Measurements from ENCODE around the gene GSDME.
"Not testable (repeated sequence)": the region's sequence is repeated elsewhere in the genome, so short reads cannot be mapped to it uniquely, and the experiment has no call there.

GSDME gene

DNA sequence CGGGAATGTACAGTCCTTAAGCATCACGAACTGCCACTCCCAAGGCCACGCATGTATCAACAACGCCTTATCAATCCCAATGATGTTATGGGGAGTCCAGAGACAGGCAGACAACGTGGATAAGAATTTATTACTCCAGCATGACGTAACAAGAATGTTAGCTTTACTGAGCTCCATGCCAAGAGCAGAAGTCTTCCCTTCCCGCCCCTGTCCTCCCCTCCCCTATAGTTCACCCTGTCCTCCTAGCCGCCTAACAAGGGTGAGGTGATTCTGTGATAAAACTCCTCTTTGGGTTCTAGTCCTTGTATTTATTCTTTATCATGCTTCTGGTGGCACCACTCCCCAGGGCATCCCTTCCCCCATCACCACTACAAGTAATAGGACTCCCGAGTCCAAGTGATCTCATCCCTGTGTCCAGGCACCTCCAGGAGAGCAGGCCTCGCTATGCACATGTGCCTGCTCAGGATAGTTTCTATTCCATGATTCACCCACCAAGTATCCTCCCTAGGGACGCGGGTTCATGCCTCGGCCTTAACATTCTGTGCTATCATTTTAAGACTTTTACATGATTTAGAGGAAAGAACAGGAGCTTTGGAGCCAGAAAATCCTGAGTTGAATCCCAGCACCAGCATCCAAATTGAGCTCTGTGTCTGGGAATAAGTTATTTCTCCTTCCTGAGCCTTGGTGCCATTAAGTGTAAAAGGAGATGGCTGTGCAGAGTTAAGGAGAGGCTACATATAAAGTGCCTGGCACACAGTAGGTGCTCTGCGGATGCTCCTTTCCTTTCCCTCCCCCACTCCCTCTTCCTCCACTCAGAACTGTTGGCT is 15.4 kb downstream of the GSDME start:
- H3K9ac ChIP-seq (ENCODE audit: insufficient read length) = no peak overlapping the region
- peaks cover 6% of the 10 kb centered on the region; the same call in 1 of the 2 replicates for H3K9me3 ChIP-seq (ENCODE audit: low read depth, low read length)
- no peak overlapping the region for H3K27ac ChIP-seq
- no peaks in the 10 kb centered on the region for H3K36me3 ChIP-seq (ENCODE audit: insufficient read depth, low read length)
- TF ChIP-seq FOXP2 (optimal IDR thresholded peaks at IDR 0.05; ENCODE audit: control extremely low read depth, extremely low read length, insufficient read depth) (no peak), POLR2AphosphoS5 (IDR thresholded peaks at IDR 0.05; ENCODE audit: borderline replicate concordance, low read depth, low read length) (no peak), EZH2 (IDR thresholded peaks at IDR 0.05) (no peak)
- no peak overlapping the region for H3K4me3 ChIP-seq
- DNase-seq (ENCODE audit: low read depth, low spot score) = no peak

- Histone ChIP-seq H3K27ac (no peak overlapping the region), H3K4me3 (no peak overlapping the region), H3K36me3 (ENCODE audit: insufficient read depth, low read length) (no peaks in the 10 kb centered on the region), H3K9me3 (ENCODE audit: low read depth, low read length) (peaks cover 6% of the 10 kb centered on the region; the same call in 1 of the 2 replicates), H3K9ac (ENCODE audit: insufficient read length) (no peak overlapping the region)
- no peak for DNase-seq (ENCODE audit: low read depth, low spot score)
- TF ChIP-seq POLR2AphosphoS5 (IDR thresholded peaks at IDR 0.05; ENCODE audit: borderline replicate concordance, low read depth, low read length) (no peak), FOXP2 (optimal IDR thresholded peaks at IDR 0.05; ENCODE audit: control extremely low read depth, extremely low read length, insufficient read depth) (no peak), EZH2 (IDR thresholded peaks at IDR 0.05) (no peak)
Observed at GRCh38 chr7:24740871-24741270, 16.4 kb downstream of the GSDME start.

DNA sequence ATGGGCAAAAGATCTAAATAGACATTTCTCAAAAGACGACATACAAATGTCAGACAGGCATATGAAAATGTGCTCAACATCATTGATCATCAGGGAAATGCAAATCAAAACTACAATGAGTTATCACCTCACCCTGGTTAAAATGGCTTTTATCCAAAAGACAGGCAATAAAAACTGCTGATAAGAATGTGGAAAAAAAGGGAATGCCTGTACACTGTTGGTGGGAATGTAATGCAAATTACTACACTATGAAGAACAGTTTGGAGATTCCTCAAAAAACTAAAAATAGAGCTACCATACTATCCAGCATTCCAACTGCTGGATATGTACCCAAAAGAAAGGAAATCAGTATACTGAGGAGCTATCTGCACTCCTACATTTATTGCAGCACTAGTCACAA is 18.0 kb downstream of the GSDME start:
- Histone ChIP-seq H3K36me3 (ENCODE audit: insufficient read depth, low read length) (no peaks in the 10 kb centered on the region), H3K27ac (no peak overlapping the region), H3K9me3 (ENCODE audit: low read depth, low read length) (peaks cover 6% of the 10 kb centered on the region; the same call in 1 of the 2 replicates), H3K9ac (ENCODE audit: insufficient read length) (no peak overlapping the region), H3K4me3 (no peak overlapping the region)
- TF ChIP-seq EZH2 (IDR thresholded peaks at IDR 0.05) (no peak), POLR2AphosphoS5 (IDR thresholded peaks at IDR 0.05; ENCODE audit: borderline replicate concordance, low read depth, low read length) (no peak), FOXP2 (optimal IDR thresholded peaks at IDR 0.05; ENCODE audit: control extremely low read depth, extremely low read length, insufficient read depth) (no peak)
- no peak for DNase-seq (ENCODE audit: low read depth, low spot score)

- no peak overlapping the region for H3K27ac ChIP-seq
- TF ChIP-seq POLR2AphosphoS5 (IDR thresholded peaks at IDR 0.05; ENCODE audit: borderline replicate concordance, low read depth, low read length) = no peak
- no peak for TF ChIP-seq EZH2 (IDR thresholded peaks at IDR 0.05)
- no peak for TF ChIP-seq FOXP2 (optimal IDR thresholded peaks at IDR 0.05; ENCODE audit: control extremely low read depth, extremely low read length, insufficient read depth)
- H3K36me3 ChIP-seq (ENCODE audit: insufficient read depth, low read length) = no peaks in the 10 kb centered on the region
- H3K9me3 ChIP-seq (ENCODE audit: low read depth, low read length) = peaks cover 6% of the 10 kb centered on the region; the same call in 1 of the 2 replicates
- H3K4me3 ChIP-seq = no peak overlapping the region
- no peak for DNase-seq (ENCODE audit: low read depth, low spot score)
- no peak overlapping the region for H3K9ac ChIP-seq (ENCODE audit: insufficient read length)
Observed at GRCh38 chr7:24738577-24738976, 18.7 kb downstream of the GSDME start.

DNA sequence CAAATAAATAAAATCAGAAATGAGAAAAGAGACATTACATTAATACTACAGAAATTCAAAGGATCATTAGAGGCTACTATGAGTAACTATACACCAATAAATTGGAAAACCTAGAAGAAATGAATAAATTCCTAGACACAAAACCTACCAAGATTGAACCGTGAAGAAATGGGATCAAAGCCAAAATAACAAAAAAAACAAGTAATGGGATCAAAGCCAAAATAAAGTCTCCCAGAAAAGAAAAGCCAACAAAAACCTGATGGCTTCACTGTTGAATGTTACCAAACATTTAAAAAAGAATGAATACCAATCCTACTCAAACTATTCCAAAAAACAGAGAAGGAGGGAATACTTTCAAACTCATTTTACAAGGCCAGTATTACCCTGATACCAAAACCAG is 20.0 kb downstream of the GSDME start:
- Histone ChIP-seq H3K36me3 (ENCODE audit: insufficient read depth, low read length) (no peaks in the 10 kb centered on the region), H3K9ac (ENCODE audit: insufficient read length) (no peak overlapping the region), H3K27ac (no peak overlapping the region), H3K9me3 (ENCODE audit: low read depth, low read length) (peaks cover 6% of the 10 kb centered on the region; the same call in 1 of the 2 replicates), H3K4me3 (no peak overlapping the region)
- no peak for DNase-seq (ENCODE audit: low read depth, low spot score)
- TF ChIP-seq EZH2 (IDR thresholded peaks at IDR 0.05) (no peak), FOXP2 (optimal IDR thresholded peaks at IDR 0.05; ENCODE audit: control extremely low read depth, extremely low read length, insufficient read depth) (no peak), POLR2AphosphoS5 (IDR thresholded peaks at IDR 0.05; ENCODE audit: borderline replicate concordance, low read depth, low read length) (no peak)

GRCh38 chr7:24735594-24735993 is 21.7 kb downstream of the GSDME start:
- H3K27ac ChIP-seq; H3K4me3 ChIP-seq; DNase-seq (ENCODE audit: low read depth, low spot score); H3K36me3 ChIP-seq (ENCODE audit: insufficient read depth, low read length); H3K9me3 ChIP-seq (ENCODE audit: low read depth, low read length); H3K9ac ChIP-seq (ENCODE audit: insufficient read length): not testable (repeated sequence)

GRCh38 chr7:24734306-24734705 is 23.0 kb downstream of the GSDME start:
- no peak for DNase-seq (ENCODE audit: low read depth, low spot score)
- H3K27ac ChIP-seq = no peak overlapping the region
- no peak overlapping the region for H3K4me3 ChIP-seq
- H3K36me3 ChIP-seq (ENCODE audit: insufficient read depth, low read length) = no peaks in the 10 kb centered on the region
- H3K9me3 ChIP-seq (ENCODE audit: low read depth, low read length) = peaks cover 6% of the 10 kb centered on the region; the same call in 1 of the 2 replicates
- H3K9ac ChIP-seq (ENCODE audit: insufficient read length) = no peak overlapping the region
- TF ChIP-seq EZH2 (IDR thresholded peaks at IDR 0.05) (no peak), POLR2AphosphoS5 (IDR thresholded peaks at IDR 0.05; ENCODE audit: borderline replicate concordance, low read depth, low read length) (no peak), FOXP2 (optimal IDR thresholded peaks at IDR 0.05; ENCODE audit: control extremely low read depth, extremely low read length, insufficient read depth) (no peak)

GRCh38 chr7:24733414-24734060 is 23.7 kb downstream of the GSDME start:
- no peak overlapping the region for H3K9ac ChIP-seq (ENCODE audit: insufficient read length)
- no peak overlapping the region for H3K27ac ChIP-seq
- TF ChIP-seq POLR2AphosphoS5 (IDR thresholded peaks at IDR 0.05; ENCODE audit: borderline replicate concordance, low read depth, low read length) (no peak), EZH2 (IDR thresholded peaks at IDR 0.05) (no peak)
- no peak overlapping the region for H3K4me3 ChIP-seq
- peaks cover 2% of the 10 kb centered on the region; the same call in 1 of the 2 replicates for H3K9me3 ChIP-seq (ENCODE audit: low read depth, low read length)
- no peaks in the 10 kb centered on the region for H3K36me3 ChIP-seq (ENCODE audit: insufficient read depth, low read length)
- no peak for DNase-seq (ENCODE audit: low read depth, low spot score)

Measured in SK-N-MC (cell line).